NCI-H1105 treated with DMSO at 0.1 percent for 48 hours (cell line): Measurements from ENCODE around the gene KLHDC8B.

Experiments
- DNase-seq: peaks from one replicate; lab custom pipeline; 2025; lab: John Stamatoyannopoulos, UW

KLHDC8B gene

GRCh38 chr3:49171119-49171774 is at the start of gene KLHDC8B:
KLHDC8B (plus strand) TSS chr3:49171598; CDS start chr3:49172770, 1,172 bp downstream.
- DNase-seq: peak; percentile 61

- DNase-seq: no peak
Measured at GRCh38 chr3:49122022-49122421, 49.4 kb upstream of the KLHDC8B start.

- no peak for DNase-seq
Measured at GRCh38 chr3:49122451-49122850, 48.9 kb upstream of the KLHDC8B start.

GRCh38 chr3:49122886-49123545 is 48.4 kb upstream of the KLHDC8B start:
- DNase-seq: no peak

- no peak for DNase-seq
Measured at GRCh38 chr3:49123687-49124086, 47.7 kb upstream of the KLHDC8B start.

GRCh38 chr3:49124203-49124602 is 47.2 kb upstream of the KLHDC8B start:
- DNase-seq: no peak

- no peak for DNase-seq
Measured at GRCh38 chr3:49124991-49125670, 46.3 kb upstream of the KLHDC8B start.

GRCh38 chr3:49131040-49131439 is 40.4 kb upstream of the KLHDC8B start:
- DNase-seq: no peak

- no peak for DNase-seq
Measured at GRCh38 chr3:49131576-49131975, 39.8 kb upstream of the KLHDC8B start.

- DNase-seq: no peak
Measured at GRCh38 chr3:49132073-49132436, 39.3 kb upstream of the KLHDC8B start.

- peak; percentile 8 for DNase-seq
Measured at GRCh38 chr3:49132437-49133225, 38.8 kb upstream of the KLHDC8B start, which contains the start of gene LAMB2. LAMB2 (minus strand) TSS chr3:49133050; CDS start chr3:49132867, 183 bp downstream.

GRCh38 chr3:49133226-49133951 is 38.0 kb upstream of the KLHDC8B start:
- DNase-seq: peak; percentile 55

- DNase-seq: no peak
Measured at GRCh38 chr3:49134471-49135265, 36.7 kb upstream of the KLHDC8B start.

GRCh38 chr3:49135499-49135898 is 35.9 kb upstream of the KLHDC8B start:
- DNase-seq: no peak

GRCh38 chr3:49140080-49140479 is 31.3 kb upstream of the KLHDC8B start:
- no peak for DNase-seq

GRCh38 chr3:49148159-49148558 is 23.2 kb upstream of the KLHDC8B start:
- no peak for DNase-seq

GRCh38 chr3:49151610-49152009 is 19.8 kb upstream of the KLHDC8B start:
- DNase-seq: no peak

- DNase-seq: no peak
Measured at GRCh38 chr3:49153349-49153912, 18.0 kb upstream of the KLHDC8B start.

- DNase-seq: no peak
Measured at GRCh38 chr3:49157289-49157688, 14.1 kb upstream of the KLHDC8B start.

- DNase-seq: peak; percentile 13
Measured at GRCh38 chr3:49158103-49158709, 13.2 kb upstream of the KLHDC8B start.
